ENCODE results near the gene MGAT5B.
"Not testable (repeated sequence)": the region's sequence is repeated elsewhere in the genome, so short reads cannot be mapped to it uniquely, and the experiment has no call there.

MGAT5B gene

GRCh38 chr17:76948726-76949342 lies 80.6 kb downstream of the MGAT5B start:
- DNase-seq (ENCODE audit: low read depth in 2 of 2) = no peak

- DNase-seq (ENCODE audit: low read depth in 2 of 2) = no peak
Measured at GRCh38 chr17:76949913-76950695, 81.9 kb downstream of the MGAT5B start.

DNA sequence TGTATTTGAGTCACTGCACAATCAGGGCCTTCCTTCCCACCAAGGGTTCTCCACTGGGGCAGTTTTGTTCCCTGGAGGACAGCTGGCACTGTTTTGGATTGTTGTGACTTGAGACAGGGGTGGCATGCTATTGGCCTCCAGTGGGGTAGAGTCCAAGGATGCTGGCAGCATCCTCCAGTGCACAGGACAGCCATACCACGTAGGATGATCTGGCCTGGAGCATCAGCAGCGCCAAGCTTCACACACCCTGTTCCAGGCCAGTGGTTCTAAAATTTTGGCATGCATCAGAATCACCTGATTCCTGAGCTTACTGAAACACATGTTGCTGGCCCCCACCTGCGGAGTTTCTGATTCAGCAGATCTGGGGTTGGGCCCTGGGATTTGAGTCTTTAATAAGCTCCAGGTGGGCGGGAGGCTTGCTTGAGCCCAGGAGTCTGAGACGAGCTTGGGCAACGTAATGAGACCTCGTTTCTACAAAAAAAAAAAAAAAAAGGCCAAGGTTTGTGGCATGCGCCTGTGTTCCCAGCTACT lies 83.2 kb downstream of the MGAT5B start:
- no peak for DNase-seq (ENCODE audit: low read depth in 2 of 2)

- no peak for DNase-seq (ENCODE audit: low read depth in 2 of 2)
Measured at GRCh38 chr17:76952402-76952801, 84.2 kb downstream of the MGAT5B start.

DNA sequence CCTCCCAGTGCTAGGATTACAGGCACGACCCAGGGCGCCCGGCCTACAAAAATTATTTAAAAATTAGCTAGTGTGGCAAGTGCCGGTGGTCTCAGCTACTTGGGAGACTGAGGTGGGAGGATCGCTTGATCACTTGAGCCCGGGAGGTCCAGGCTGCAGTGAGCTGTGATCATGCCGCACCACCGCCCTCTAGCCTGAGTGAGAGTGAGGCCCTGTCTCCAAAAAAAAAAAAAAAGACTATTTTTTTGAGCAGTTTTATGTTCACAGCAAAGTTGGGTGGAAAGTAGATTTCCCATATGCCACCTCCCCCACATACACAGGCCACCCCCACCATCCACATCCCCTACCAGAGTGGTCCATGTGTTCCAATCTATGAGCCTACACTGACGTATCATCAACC lies 84.9 kb downstream of the MGAT5B start:
- DNase-seq (ENCODE audit: low read depth in 2 of 2) = no peak

DNA sequence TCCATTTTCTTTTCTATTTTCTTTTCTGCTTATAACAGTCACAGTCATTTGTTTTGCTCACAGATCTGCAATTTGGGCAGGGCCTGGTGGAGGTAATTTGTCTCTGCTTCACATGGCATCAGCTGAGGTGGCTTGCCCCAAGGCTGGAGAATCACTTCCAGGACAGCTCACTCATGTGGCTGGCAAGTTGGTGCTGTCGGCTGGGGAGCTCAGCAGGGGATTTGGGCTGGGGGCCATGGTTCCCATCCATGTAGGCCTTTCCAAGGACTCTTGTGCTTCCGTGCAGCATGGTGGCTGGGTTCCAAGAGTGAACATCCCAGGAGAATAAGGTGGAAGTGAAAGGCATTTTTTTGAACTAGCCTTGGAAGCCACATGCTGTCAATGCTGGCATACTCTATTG lies 85.7 kb downstream of the MGAT5B start:
- DNase-seq (ENCODE audit: low read depth in 2 of 2) = no peak

- no peak for DNase-seq (ENCODE audit: low read depth in 2 of 2)
Measured at GRCh38 chr17:76955191-76955590, 87.0 kb downstream of the MGAT5B start.

DNA sequence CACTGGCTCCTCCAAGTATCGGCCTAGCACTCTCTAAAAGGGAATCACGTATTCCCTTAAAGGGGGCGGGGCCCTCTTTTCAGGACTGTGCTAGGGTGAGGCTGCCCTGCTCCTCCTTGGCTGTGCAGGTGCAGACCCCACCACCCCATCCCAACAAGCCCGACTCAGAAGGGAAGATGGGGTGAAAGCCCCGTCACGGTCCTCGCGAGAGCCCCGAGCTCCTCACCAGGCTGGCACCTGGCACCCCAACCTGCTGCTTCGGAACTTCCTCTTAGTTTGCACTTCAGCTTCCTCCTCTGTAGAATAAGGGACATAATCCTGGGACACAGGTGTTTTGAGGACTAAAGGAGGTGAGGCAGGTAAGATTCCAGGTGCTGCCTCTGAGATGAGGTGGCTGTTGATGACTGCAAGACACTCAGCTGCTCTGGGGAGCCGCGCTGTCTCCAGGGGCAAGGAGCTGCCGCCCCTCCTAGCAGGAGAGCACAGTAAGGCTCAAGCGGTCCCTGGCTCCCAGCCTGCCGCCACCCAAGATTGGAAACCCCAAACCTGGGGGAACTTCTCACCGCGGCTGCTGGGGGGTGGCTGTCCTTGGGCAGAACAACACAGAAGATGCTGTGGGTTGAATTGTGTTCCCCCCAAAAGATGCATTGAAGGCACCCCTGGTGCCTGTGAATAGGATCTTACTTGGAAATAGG lies 88.8 kb downstream of the MGAT5B start:
- DNase-seq (ENCODE audit: low read depth in 2 of 2) = no peak

- DNase-seq (ENCODE audit: low read depth in 2 of 2) = no peak
Measured at GRCh38 chr17:76957678-76958464, 89.7 kb downstream of the MGAT5B start.

- DNase-seq (ENCODE audit: low read depth in 2 of 2) = no peak
Measured at GRCh38 chr17:76958974-76959373, 90.8 kb downstream of the MGAT5B start.

DNA sequence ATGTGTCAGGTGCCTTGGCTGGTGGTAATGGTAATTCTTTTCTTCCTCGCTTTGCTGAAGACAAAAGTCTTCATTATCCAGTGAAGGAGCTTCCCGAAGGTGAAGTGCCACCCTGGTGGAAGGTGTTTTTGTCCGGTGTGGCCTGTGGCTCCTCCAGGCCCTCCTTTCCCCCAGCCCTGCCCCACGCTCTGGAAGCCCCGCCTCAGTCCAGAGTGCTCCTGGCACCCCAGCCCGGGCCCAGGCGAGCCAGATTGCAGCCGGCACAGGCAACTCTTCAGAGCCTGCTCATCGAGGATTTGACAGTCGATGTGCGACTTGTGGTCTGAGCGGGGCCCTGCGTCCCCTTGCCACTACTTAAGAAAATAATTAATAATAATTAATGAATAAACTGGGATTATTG lies 93.7 kb downstream of the MGAT5B start:
- no peak for DNase-seq (ENCODE audit: low read depth in 2 of 2)

DNA sequence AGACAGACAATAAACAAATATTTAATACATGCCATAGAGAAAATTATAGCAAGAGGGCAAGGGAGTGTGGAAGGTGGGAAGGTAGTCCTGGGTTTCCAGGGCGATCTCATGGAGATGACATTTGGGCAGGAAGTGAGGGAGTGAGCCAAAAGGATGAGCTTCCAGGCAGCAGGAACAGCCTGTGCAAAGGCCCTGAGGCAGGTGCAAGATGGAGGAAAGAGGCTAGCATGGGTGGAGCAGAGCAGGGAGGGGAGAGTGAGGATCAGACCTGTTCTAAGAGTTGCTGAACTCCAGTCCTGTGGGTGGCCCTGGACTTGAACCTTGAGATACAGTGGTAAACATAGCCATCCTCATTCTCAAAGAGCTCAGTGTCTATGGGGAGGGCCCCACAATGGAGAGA lies 94.7 kb downstream of the MGAT5B start:
- no peak for DNase-seq (ENCODE audit: low read depth in 2 of 2)

- no peak for DNase-seq (ENCODE audit: low read depth in 2 of 2)
Measured at GRCh38 chr17:76966016-76966415, 97.8 kb downstream of the MGAT5B start.

GRCh38 chr17:76966486-76967181 lies 98.4 kb downstream of the MGAT5B start:
- DNase-seq (ENCODE audit: low read depth in 2 of 2) = no peak

- no peak for DNase-seq (ENCODE audit: low read depth in 2 of 2)
Measured at GRCh38 chr17:76967762-76968161, 99.6 kb downstream of the MGAT5B start.

DNA sequence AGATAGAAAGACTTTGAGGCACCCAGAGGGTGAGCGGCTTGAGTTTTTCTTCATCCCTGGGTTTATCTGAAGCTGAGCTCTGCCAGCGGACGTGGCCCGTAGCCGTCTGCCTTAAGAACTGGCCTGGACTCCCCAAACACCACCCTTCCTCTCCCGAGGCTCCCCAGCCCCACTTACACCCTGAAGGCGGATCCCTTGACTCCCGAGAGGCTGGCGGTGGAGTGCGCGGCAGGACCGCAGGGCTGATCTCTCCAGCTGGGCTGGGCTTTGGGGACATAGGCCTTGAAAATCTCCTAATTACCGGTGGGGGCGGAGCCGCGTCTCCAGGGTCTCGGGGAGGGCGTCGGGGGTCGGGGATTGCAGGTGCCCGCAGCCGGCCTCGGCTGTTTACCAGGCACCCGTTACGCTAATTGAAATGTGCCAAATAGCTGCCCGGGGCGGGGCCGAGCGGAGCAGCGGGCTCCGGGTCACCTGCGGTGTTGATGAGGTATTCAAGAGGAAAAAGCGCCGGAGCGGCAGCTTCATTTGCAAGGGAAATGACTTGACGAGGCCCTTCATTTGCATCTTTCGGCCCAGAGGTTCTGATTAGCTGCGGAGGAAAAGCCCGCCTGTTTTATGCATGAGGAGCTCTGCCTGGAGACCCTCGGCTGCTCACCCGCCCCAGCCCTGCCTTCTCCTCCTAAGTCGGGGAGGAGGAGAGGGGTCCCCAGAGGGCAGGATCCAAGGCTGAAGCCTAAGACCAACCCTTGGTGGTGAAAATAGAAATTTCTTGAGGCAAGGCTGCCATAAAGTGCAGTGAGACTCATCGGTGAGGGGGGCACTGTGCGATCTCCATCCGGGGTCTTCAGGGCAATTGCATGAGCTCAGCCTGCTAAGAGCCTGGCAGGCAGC lies 100.7 kb downstream of the MGAT5B start:
- no peak for DNase-seq (ENCODE audit: low read depth in 2 of 2)

DNA sequence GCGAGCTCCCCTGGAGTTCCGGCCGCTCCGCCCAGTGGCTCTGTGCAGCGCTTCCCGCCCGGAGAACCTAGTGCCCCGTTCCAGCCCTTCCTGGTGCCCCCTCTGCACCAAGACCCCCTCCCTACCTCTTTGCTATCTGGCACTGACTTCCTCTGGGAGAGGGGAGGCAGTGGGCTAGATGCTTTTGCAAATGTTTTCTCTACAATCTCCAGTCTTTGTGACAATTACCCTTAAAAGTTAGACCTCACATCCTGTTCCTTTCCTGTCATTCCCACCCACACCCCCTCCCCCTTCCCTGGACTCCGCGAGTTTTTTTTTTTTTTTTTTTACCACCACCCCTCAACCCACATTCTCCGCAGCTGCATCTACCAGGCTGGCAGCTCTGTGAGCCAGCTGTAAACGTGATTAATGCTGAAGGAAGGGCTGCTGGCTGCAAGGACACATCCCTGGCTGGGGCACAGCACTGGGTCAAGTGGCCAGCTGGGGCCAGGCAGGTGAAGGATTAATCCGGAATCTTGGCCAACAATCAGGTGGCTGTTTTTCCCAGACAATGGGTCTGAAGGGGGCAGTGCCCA lies 101.5 kb downstream of the MGAT5B start:
- DNase-seq (ENCODE audit: low read depth in 2 of 2) = no peak

DNA sequence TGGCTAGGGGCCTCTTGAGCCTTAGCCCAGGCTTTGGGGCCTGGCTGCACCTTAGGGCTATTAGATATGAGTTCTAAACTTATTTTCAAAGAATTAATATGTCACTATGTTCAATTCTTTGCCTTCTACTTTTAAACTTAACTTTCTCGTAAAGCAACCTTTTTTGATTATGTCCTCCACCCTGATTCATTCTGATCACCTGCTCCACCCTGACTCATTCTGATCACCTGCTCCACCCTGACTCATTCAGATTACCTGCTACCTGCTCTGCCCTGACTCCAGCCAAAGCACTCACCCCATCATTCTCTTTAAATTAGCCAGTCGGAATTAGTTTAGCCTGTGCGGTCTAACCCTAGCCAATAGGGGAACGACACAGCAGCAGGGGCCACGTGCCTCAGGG lies 102.0 kb downstream of the MGAT5B start:
- not testable (repeated sequence) for DNase-seq (ENCODE audit: low read depth in 2 of 2)

GRCh38 chr17:76972046-76972641 lies 103.9 kb downstream of the MGAT5B start:
- DNase-seq (ENCODE audit: low read depth in 2 of 2) = no peak
